ENCODE results near the gene ILK. TPM values are rescaled to one million over a fixed set of nuclear protein-coding genes. Genes with fewer than 3 reads are reported as not detected.

Gene ILK
- 73.5 TPM for total RNA-seq (2021; ENCODE audit: unreplicated experiment)
- polyA plus RNA-seq (2012) = 95.4 and 102 TPM in 2 replicates
- percentile 81 among the genes with signal in this experiment for Bru-seq, nascent RNA
- percentile 87 among the genes with signal in this experiment for BruChase-seq, experiment 1, labeled RNA remaining after a 6-hour chase
- BruChase-seq, experiment 2, labeled RNA remaining after a 2-hour chase = percentile 87 among the genes with signal in this experiment
- long read RNA-seq, transcript ILK-203 (13 exons, 1,692 nt) = major isoform, 76 of 164 reads
- long read RNA-seq, transcript ILK-201 (13 exons, 1,802 nt) = minor isoform, 60 of 164 reads
- long read RNA-seq, partial matches to known transcripts = 6 of 164 reads
- long read RNA-seq, other reads (novel, unspliced or antisense) = 16 of 164 reads

GRCh38 chr11:6603287-6604080, at the start of gene ILK, which contains the start of gene RRP8:
ILK (plus strand) TSS chr11:6603774; CDS start chr11:6604272, 498 bp downstream.
RRP8 (minus strand) TSS chr11:6603616; CDS start chr11:6603502, 114 bp downstream.
- ATAC-seq = peak; percentile 88
- no peaks in the 10 kb centered on the region for H3K9me3 ChIP-seq (ENCODE audit: control insufficient read depth in 1 of 2, insufficient read depth in 1 of 2, low read depth in 1 of 2, low read length in 2 of 2)
- H4K20me1 ChIP-seq (ENCODE audit: insufficient read depth) = no peaks in the 10 kb centered on the region
- H3K4me2 ChIP-seq (ENCODE audit: low read length) = peak within 1 kb of the TSS; percentile 88
- peaks cover 95% of the 10 kb centered on the region for H3K79me2 ChIP-seq (ENCODE audit: insufficient read depth, low read length)
- no peaks in the 10 kb centered on the region for H3K9me2 ChIP-seq (ENCODE audit: insufficient read depth)
- H3K27ac ChIP-seq (ENCODE audit: low read depth, low read length) = peak within 1 kb of the TSS; percentile 66
- ChIA-PET CTCF (interaction anchor here (1.2 to 1.7 kb wide), 3 partner anchors 64 to 80 kb away, joined by 3 to 4 read pairs (median 3); partner anchors contain the start of gene MRPL17), RAD21 (ENCODE audit: low non-redundant PET in 1 of 2, low total read pairs in 2 of 2, uncharacterized antibody in 2 of 2, unreplicated experiment in 2 of 2) (no interaction called here), POLR2A (interaction anchor here (0.8 to 1.4 kb wide), 2 partner anchors 16 to 80 kb away, joined by 3 to 4 read pairs; partner anchors contain the start of genes MRPL17 and TPP1)
- H3K9ac ChIP-seq (ENCODE audit: low read length) = peak within 1 kb of the TSS; percentile 90
- no peak within 1 kb of the TSS for H2AFZ ChIP-seq (ENCODE audit: low read depth, low read length, poor library complexity, severe bottlenecking)
- H3K4me3 ChIP-seq (replicated peaks in 1 of 2; ENCODE audit: low read depth in 1 of 2, low read length in 2 of 2) = peak within 1 kb of the TSS; percentile 81 to 96
- TF ChIP-seq MAX (IDR thresholded peaks at IDR 0.05) (no peak), ZNF274 (IDR thresholded peaks at IDR 0.05; ENCODE audit: low read depth, low read length) (no peak), POLR2A (IDR thresholded peaks at IDR 0.05; ENCODE audit: borderline replicate concordance, extremely low read depth, insufficient read depth, insufficient read length) (peak; percentile 68), CTCF (IDR thresholded peaks at IDR 0.05 in 2 of 3, conservative IDR thresholded peaks at IDR 0.05 in 1 of 3; ENCODE audit: borderline replicate concordance in 1 of 3, insufficient read depth in 1 of 3, low read depth in 2 of 3, low read length in 2 of 3) (no peak), POLR2AphosphoS5 (IDR thresholded peaks at IDR 0.05; ENCODE audit: low read depth, low read length) (peak; percentile 94), RAD21 (IDR thresholded peaks at IDR 0.05; ENCODE audit: low read depth) (no peak), ZFX (IDR thresholded peaks at IDR 0.05) (peak; percentile 93), ATF3 (IDR thresholded peaks at IDR 0.05) (no peak), CEBPB (IDR thresholded peaks at IDR 0.05; ENCODE audit: low read depth) (no peak), ZBTB33 (IDR thresholded peaks at IDR 0.05; ENCODE audit: extremely low read depth, insufficient replicate concordance, low read length) (peak; percentile 82), JUND (IDR thresholded peaks at IDR 0.05) (no peak), EZH2phosphoT487 (IDR thresholded peaks at IDR 0.05; ENCODE audit: borderline replicate concordance) (no peak), EZH2 (IDR thresholded peaks at IDR 0.05) (no peak), TCF7L2 (IDR thresholded peaks at IDR 0.05; ENCODE audit: borderline replicate concordance, extremely low read depth, insufficient read depth, insufficient read length) (peak; percentile 11), YY1 (IDR thresholded peaks at IDR 0.05; ENCODE audit: extremely low read depth, insufficient replicate concordance, low read depth, low read length) (peak; percentile 75)
- intact Hi-C loops (cut with micrococcal nuclease) = loop anchor here (1.0 to 5.0 kb wide), 4 partner anchors 71 to 224 kb away; partner anchors contain the start of genes ARFIP2, MRPL17 and TIMM10B
- peaks cover 13 to 46% of the 10 kb centered on the region in 2 experiments; a peak in 3 of 4 replicates for H3K36me3 ChIP-seq (ENCODE audit: control insufficient read depth in 1 of 2, insufficient read depth in 2 of 2, low read length in 2 of 2)
- H3K4me1 ChIP-seq (ENCODE audit: control insufficient read depth in 1 of 2, insufficient read depth in 2 of 2, low read length in 2 of 2) = peaks cover 18 to 45% of the 10 kb centered on the region in 2 experiments
- DNase-seq (ENCODE audit: low read depth, low spot score) = peak; percentile 68
- no TSS peak for BruUV-seq (replicated peaks)
- H3K27me3 ChIP-seq (ENCODE audit: insufficient read depth, low read length) = no peaks in the 10 kb centered on the region

Data from HCT116 (cell line).